HCT116 (cell line): Measurements from ENCODE around the gene EPYC. TPM values are rescaled to one million over a fixed set of nuclear protein-coding genes. Genes with fewer than 3 reads are reported as not detected.

ENCODE experiments used
- ATAC-seq: fragments of 200-7000 bp; cut with Tn5 transposase; 2 replicates; pipeline ENCODE4 v1.9.1; 2020; ENCODE audit warnings: mild to moderate bottlenecking, moderate library complexity
- BruUV-seq: library from RNA; stranded (reverse); fragments of 400-500 nt; replicated peaks from 2 replicates; lab custom pipeline; 2021; lab: Mats Ljungman, UMichigan
- CTCF ChIA-PET: fragments of 300-600 bp; sonication (Branson Sonifier 250); formaldehyde crosslinking; loops from one replicate; lab custom pipeline; 2021; ENCODE audit warnings: antibody characterized with exemption; lab: Charles Lee
- POLR2A ChIA-PET: fragments of 300-600, 350-600 bp; sonication (Branson Sonifier 250); formaldehyde crosslinking; loops from one replicate; lab custom pipeline; 2021; ENCODE audit warnings: antibody characterized with exemption; lab: Charles Lee
- RAD21 ChIA-PET, 2 experiments: fragments of 300-600 bp; sonication (Branson Sonifier 250); formaldehyde crosslinking; loops; one replicate each; lab custom pipeline; 2023; ENCODE audit warnings: low total read pairs in 2 of 2; ENCODE audit not compliant: uncharacterized antibody in 2 of 2, unreplicated experiment in 2 of 2, low non-redundant PET in 1 of 2; lab: Charles Lee
- DNase-seq: peaks from one replicate; pipeline ENCODE4 v3.0.0-alpha.2; 2010; ENCODE audit warnings: low read depth, low spot score
- H2AFZ ChIP-seq: fragments of 200-600 bp; shearing (Covaris generic), sonication (generic); 2 replicates; pipeline ENCODE4 v1.6.1; 2017; ENCODE audit warnings: low read depth, mixed run types, mixed read lengths, antibody characterized with exemption, low read length; ENCODE audit not compliant: poor library complexity, severe bottlenecking
- H3K27ac ChIP-seq: 2 replicates; pipeline ENCODE4 v1.5.1; 2012; ENCODE audit warnings: low read depth, low read length
- H3K27me3 ChIP-seq: fragments of 200-600 bp; sonication (generic); 2 replicates; pipeline ENCODE4 v1.6.1; 2016; ENCODE audit warnings: mixed run types, low read length, mixed read lengths; ENCODE audit not compliant: insufficient read depth
- H3K36me3 ChIP-seq, 2 experiments: fragments of 200-500 bp in 1 of 2; fragments of 200-600 bp in 1 of 2; sonication (Bioruptor generic) in 1 of 2; sonication (generic) in 1 of 2; 2 replicates each; pipeline versions ENCODE4 v1.5.1 to v1.6.1; 2014 to 2016; ENCODE audit warnings: low read length in 2 of 2, inconsistent platforms in 1 of 2, mixed read lengths in 1 of 2, mixed run types in 1 of 2; ENCODE audit not compliant: insufficient read depth in 2 of 2, control insufficient read depth in 1 of 2
- H3K4me1 ChIP-seq, 2 experiments: fragments of 200-600 bp in 1 of 2; sonication (generic) in 1 of 2; 2 replicates each; pipeline versions ENCODE4 v1.5.1 to v1.6.1; 2012 to 2017; ENCODE audit warnings: low read length in 2 of 2, inconsistent platforms in 1 of 2, mild to moderate bottlenecking in 1 of 2, mixed read lengths in 1 of 2, mixed run types in 1 of 2, moderate library complexity in 1 of 2; ENCODE audit not compliant: insufficient read depth in 2 of 2, control insufficient read depth in 1 of 2
- H3K4me2 ChIP-seq: fragments of 200-600 bp; sonication (generic); 2 replicates; pipeline ENCODE4 v1.6.1; 2017; ENCODE audit warnings: mixed run types, low read length, mixed read lengths
- H3K4me3 ChIP-seq, 2 experiments: fragments of 200-600 bp in 1 of 2; sonication (generic) in 1 of 2; replicated peaks in 1 of 2; 2 replicates each; pipeline ENCODE4 v1.5.1; 2011 to 2016; ENCODE audit warnings: low read length in 2 of 2, control low read depth in 1 of 2, low read depth in 1 of 2, mild to moderate bottlenecking in 1 of 2, mixed read lengths in 1 of 2, mixed run types in 1 of 2
- H3K79me2 ChIP-seq: fragments of 200-600 bp; sonication (generic); 2 replicates; pipeline ENCODE4 v1.6.1; 2017; ENCODE audit warnings: mild to moderate bottlenecking, mixed run types, low read length, moderate library complexity, mixed read lengths; ENCODE audit not compliant: insufficient read depth
- H3K9ac ChIP-seq: fragments of 200-600 bp; sonication (generic); 2 replicates; pipeline ENCODE4 v1.6.1; 2016; ENCODE audit warnings: low read length, mixed read lengths
- H3K9me2 ChIP-seq: fragments of 200-600 bp; sonication (generic), shearing (Covaris generic); 2 replicates; pipeline ENCODE4 v1.6.1; 2017; ENCODE audit warnings: mixed run types, mild to moderate bottlenecking, moderate library complexity; ENCODE audit not compliant: insufficient read depth
- H3K9me3 ChIP-seq, 2 experiments: fragments of 200-500 bp in 1 of 2; fragments of 200-600 bp in 1 of 2; sonication (Bioruptor generic) in 1 of 2; sonication (generic) in 1 of 2; 2 replicates each; pipeline ENCODE4 v1.6.1; 2014 to 2017; ENCODE audit warnings: low read length in 2 of 2, mixed read lengths in 2 of 2, inconsistent platforms in 1 of 2, low read depth in 1 of 2, mild to moderate bottlenecking in 1 of 2, mixed run types in 1 of 2, moderate library complexity in 1 of 2; ENCODE audit not compliant: control insufficient read depth in 1 of 2, insufficient read depth in 1 of 2
- H4K20me1 ChIP-seq: fragments of 200-600 bp; sonication (generic), shearing (Covaris generic); 2 replicates; pipeline ENCODE4 v1.6.1; 2017; ENCODE audit warnings: mixed run types, mild to moderate bottlenecking, moderate library complexity; ENCODE audit not compliant: insufficient read depth
- ELF1 ChIP-seq: IDR thresholded peaks from 2 replicates; pipeline ENCODE4 v1.6.1; 2012; ENCODE audit warnings: low read depth, borderline replicate concordance
- POLR2A ChIP-seq: IDR thresholded peaks from 2 replicates; pipeline ENCODE4 v1.7.0; 2011; ENCODE audit warnings: borderline replicate concordance; ENCODE audit not compliant: insufficient read depth, insufficient read length; ENCODE audit errors: extremely low read depth
- POLR2AphosphoS5 ChIP-seq: IDR thresholded peaks from 2 replicates; pipeline ENCODE4 v1.6.1; 2011; ENCODE audit warnings: mild to moderate bottlenecking, low read depth, low read length, moderate library complexity
- SP1 ChIP-seq: IDR thresholded peaks from 2 replicates; pipeline ENCODE4 v1.6.1; 2012; ENCODE audit warnings: low read depth
- TCF7L2 ChIP-seq: IDR thresholded peaks from 2 replicates; pipeline ENCODE4 v1.7.0; 2011; ENCODE audit warnings: borderline replicate concordance, inconsistent platforms; ENCODE audit not compliant: insufficient read depth, insufficient read length; ENCODE audit errors: extremely low read depth
- ZNF274 ChIP-seq: fragments of 200-500 bp; sonication (Bioruptor generic); IDR thresholded peaks from 2 replicates; pipeline ENCODE4 v1.6.1; 2014; ENCODE audit warnings: mild to moderate bottlenecking, low read depth, low read length, inconsistent platforms
- intact Hi-C: fragments of 100-400 bp; cut with micrococcal nuclease; formaldehyde crosslinking; loops from 2 replicates; pipeline ENCODE4 v1.10.0; 2022
- total RNA-seq: library from RNA; stranded (reverse); gene quantifications from one replicate; pipeline ENCODE4 v1.2.1, GENCODE V29; 2021; ENCODE audit not compliant: unreplicated experiment
- TF ChIP-seq, protein P1 (sequence below): IDR thresholded peaks from 2 replicates; pipeline ENCODE4 v1.6.1; 2011; ENCODE audit warnings: mild to moderate bottlenecking, low read length, moderate library complexity; ENCODE audit not compliant: insufficient replicate concordance; ENCODE audit errors: extremely low read depth
- TF ChIP-seq, protein P2 (sequence below): IDR thresholded peaks from 2 replicates; pipeline ENCODE4 v1.6.1; 2012; ENCODE audit warnings: low read depth

The EPYC gene
- total RNA-seq, 1 experiment from 2014 or later, result not detected

DNA sequence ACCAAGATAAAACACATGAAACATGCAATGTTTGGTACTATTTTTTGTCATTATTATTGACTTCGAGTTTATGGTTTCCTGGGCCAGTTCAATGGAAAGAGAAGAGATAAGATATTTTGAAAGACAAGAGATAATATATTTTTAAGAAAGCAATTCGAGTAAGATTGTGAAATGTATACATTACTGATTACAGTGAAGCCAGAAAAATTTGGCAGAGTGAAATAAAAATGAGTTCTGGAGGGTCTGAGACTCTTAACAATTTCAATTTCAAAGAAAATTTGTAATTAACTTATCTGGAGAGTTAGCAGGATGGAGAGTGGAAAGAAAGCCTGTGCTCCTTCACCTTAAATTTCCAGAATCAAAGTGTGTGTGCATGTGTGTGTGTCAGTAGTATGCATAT is 67.1 kb downstream of the EPYC start:
- ATAC-seq (no peak), DNase-seq (no peak)
- H3K4me2 ChIP-seq, result no peak overlapping the region
- no peak overlapping the region for H2AFZ ChIP-seq
- ChIA-PET POLR2A (no interaction called here), CTCF (interaction anchor here (2.4 kb wide), 1 partner anchor 8 kb away, joined by 10 read pairs; no protein-coding TSS in a partner anchor), RAD21 (no interaction called here)
- no TSS peak for BruUV-seq
- no peaks in the 10 kb centered on the region for H4K20me1 ChIP-seq
- no peaks in the 10 kb centered on the region for H3K9me2 ChIP-seq
- TF ChIP-seq, protein P1, sequence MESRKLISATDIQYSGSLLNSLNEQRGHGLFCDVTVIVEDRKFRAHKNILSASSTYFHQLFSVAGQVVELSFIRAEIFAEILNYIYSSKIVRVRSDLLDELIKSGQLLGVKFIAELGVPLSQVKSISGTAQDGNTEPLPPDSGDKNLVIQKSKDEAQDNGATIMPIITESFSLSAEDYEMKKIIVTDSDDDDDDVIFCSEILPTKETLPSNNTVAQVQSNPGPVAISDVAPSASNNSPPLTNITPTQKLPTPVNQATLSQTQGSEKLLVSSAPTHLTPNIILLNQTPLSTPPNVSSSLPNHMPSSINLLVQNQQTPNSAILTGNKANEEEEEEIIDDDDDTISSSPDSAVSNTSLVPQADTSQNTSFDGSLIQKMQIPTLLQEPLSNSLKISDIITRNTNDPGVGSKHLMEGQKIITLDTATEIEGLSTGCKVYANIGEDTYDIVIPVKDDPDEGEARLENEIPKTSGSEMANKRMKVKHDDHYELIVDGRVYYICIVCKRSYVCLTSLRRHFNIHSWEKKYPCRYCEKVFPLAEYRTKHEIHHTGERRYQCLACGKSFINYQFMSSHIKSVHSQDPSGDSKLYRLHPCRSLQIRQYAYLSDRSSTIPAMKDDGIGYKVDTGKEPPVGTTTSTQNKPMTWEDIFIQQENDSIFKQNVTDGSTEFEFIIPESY, result no peak
- TF ChIP-seq TCF7L2 (no peak), ZNF274 (no peak), POLR2AphosphoS5 (no peak), ELF1 (no peak), POLR2A (no peak), SP1 (no peak)
- TF ChIP-seq, protein P2, sequence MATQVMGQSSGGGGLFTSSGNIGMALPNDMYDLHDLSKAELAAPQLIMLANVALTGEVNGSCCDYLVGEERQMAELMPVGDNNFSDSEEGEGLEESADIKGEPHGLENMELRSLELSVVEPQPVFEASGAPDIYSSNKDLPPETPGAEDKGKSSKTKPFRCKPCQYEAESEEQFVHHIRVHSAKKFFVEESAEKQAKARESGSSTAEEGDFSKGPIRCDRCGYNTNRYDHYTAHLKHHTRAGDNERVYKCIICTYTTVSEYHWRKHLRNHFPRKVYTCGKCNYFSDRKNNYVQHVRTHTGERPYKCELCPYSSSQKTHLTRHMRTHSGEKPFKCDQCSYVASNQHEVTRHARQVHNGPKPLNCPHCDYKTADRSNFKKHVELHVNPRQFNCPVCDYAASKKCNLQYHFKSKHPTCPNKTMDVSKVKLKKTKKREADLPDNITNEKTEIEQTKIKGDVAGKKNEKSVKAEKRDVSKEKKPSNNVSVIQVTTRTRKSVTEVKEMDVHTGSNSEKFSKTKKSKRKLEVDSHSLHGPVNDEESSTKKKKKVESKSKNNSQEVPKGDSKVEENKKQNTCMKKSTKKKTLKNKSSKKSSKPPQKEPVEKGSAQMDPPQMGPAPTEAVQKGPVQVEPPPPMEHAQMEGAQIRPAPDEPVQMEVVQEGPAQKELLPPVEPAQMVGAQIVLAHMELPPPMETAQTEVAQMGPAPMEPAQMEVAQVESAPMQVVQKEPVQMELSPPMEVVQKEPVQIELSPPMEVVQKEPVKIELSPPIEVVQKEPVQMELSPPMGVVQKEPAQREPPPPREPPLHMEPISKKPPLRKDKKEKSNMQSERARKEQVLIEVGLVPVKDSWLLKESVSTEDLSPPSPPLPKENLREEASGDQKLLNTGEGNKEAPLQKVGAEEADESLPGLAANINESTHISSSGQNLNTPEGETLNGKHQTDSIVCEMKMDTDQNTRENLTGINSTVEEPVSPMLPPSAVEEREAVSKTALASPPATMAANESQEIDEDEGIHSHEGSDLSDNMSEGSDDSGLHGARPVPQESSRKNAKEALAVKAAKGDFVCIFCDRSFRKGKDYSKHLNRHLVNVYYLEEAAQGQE, result no peak
- no peaks in the 10 kb centered on the region for H3K36me3 ChIP-seq
- H3K27me3 ChIP-seq, result no peaks in the 10 kb centered on the region
- H3K9me3 ChIP-seq, result no peaks in the 10 kb centered on the region
- H3K27ac ChIP-seq, result no peak overlapping the region
- no peak overlapping the region for H3K4me3 ChIP-seq
- H3K9ac ChIP-seq, result no peak overlapping the region
- no peaks in the 10 kb centered on the region for H3K79me2 ChIP-seq
- peaks cover 0 to 12% of the 10 kb centered on the region in 2 experiments; a peak in 3 of 4 replicates for H3K4me1 ChIP-seq
- intact Hi-C loops, result no loop called here
